HK-2 (cell line): Measurements from ENCODE around the gene IRX4.

Experiments
- DNase-seq: peaks from one replicate; pipeline ENCODE4 v3.0.0-alpha.2; 2018; ENCODE audit not compliant: unreplicated experiment

IRX4 gene

DNA sequence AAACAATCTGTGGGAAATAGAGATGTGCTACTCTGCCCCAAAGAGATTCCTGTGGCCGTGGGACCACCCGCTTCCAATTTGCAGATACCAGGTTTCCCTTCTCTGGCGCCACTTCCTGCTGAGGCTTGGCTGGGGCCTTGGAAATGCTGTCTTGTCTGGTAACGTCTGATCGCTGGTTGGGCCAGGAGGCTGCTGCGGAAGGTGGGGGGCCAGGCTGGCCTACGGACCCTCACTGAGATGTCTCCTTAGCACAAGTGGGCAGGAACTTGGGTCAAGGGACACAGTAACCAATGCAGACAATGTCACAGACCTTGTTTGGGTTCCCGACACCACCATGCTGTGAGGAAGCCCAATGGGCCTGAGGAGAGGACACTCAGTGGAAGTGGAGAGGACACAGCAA, 31.7 kb upstream of the IRX4 start:
- no peak for DNase-seq

DNA sequence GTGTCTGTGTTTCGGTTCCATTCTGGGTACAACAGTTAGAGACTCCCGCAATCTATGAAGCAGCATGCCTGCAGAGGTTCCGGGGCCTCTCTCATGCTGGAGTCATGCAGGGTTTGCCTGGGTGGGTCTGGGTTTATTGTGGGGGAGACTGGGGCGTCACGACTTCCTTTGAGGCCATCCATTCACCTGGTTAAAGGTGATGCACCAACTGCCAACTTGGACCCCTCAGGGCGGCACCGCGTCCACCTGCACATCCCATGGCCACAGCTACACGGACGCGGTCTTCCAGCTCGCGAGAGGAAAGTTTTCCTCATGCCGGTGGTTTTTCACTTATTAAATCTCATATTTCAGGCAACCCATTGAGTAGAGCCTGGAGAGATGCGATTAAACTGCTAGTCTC, 30.9 kb upstream of the IRX4 start:
- no peak for DNase-seq

- no peak for DNase-seq
These were observed 30.3 kb upstream of the IRX4 start for GRCh38 chr5:1912951-1913565.

GRCh38 chr5:1911773-1912235, 29.1 kb upstream of the IRX4 start:
- DNase-seq: no peak

- no peak for DNase-seq
These were observed 28.4 kb upstream of the IRX4 start for GRCh38 chr5:1910861-1911772.

- DNase-seq: no peak
These were observed 27.5 kb upstream of the IRX4 start for GRCh38 chr5:1910081-1910760.

DNA sequence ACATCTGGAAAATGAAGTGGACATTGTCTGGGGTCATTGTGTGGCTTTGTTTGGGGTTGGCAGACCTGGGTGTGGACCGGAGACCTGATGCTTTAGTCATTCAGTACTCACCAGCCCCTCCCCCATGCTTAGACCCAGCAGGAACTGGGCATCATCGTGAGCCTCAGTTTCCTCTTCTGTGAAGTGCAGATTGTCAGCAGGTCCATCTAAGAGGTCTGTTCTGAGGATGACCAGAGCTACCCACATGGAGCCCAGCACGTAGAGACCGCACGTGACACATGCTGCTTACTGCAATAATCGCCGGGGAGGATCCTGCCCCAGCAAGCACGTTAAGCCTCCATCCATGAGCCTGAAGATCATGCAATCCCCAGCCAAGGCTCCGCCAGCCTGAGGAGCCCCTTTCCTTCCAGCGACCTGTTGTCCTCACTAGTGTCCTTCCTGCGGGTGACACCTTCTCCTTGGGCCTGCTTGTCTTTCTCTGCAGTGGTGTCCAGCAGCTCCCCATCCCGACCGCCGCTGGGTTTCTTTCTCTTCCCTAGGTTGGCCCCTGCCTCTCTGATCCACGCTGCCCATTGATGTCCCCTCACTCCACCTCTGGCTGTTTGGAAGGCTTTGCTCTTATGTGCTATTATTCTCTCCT, 26.7 kb upstream of the IRX4 start:
- no peak for DNase-seq

DNA sequence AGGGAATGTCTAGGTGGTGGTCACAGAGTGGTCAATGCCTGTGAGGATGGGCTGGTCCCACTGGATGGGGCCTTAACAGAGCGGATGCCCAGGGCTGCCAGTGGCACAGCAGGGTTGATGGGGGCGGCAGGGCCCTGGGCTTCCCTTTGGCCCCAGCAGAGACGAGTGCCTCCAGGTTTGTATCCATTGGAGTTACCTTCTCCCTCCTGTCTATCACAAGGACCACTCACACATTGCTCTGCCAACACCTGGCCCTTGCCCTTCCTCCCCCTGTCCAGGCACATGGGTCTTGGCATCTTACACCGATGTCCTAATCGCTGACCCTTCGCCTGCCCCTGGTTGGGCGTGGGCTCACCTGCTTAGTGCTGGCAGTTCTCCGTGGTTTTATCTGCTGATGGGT, 26.2 kb upstream of the IRX4 start:
- DNase-seq: no peak

DNA sequence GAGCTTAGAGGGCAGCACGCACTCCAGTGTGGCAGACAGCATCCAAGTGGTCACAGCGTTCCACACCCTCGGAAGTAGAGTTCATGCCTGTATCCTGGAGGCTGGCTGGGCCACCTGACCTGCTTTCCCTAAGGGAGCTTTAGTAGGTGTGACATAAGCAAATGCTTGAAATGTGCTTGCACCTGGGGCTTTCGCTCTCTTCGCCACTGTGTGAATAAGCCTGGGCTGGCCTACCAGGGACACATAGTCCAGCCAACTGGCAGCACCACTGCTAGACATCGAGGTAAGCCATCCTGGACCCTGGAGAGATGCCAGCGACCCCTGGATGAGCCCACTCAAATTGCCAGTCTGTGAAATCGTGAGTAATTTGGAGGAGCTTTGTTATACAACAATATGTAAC, 24.9 kb upstream of the IRX4 start:
- no peak for DNase-seq

- DNase-seq: no peak
These were observed 22.4 kb upstream of the IRX4 start for GRCh38 chr5:1905108-1905507.

DNA sequence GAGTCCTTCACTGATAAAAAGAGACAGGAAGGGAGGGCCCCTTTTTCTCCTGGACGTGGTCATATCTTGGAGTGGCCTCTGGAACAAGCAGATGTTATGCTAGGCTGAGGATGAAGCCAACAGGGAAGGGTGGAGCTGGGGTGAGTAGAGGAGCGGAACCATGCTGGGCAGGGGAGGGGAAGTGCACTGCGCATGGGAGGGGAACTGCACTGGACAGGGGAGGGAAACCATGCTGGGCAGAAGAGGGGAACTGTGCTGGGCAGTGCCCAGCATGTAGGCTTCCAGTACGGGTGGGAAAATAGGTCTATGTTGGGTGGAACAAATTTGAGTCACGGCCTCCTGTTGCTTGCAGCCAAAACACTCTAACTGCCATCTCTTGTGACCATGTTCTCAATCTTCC, 19.3 kb upstream of the IRX4 start:
- DNase-seq: no peak

GRCh38 chr5:1901061-1901460, 18.3 kb upstream of the IRX4 start:
- DNase-seq: no peak

- no peak for DNase-seq
These were observed 16.5 kb upstream of the IRX4 start for GRCh38 chr5:1899201-1899600.

DNA sequence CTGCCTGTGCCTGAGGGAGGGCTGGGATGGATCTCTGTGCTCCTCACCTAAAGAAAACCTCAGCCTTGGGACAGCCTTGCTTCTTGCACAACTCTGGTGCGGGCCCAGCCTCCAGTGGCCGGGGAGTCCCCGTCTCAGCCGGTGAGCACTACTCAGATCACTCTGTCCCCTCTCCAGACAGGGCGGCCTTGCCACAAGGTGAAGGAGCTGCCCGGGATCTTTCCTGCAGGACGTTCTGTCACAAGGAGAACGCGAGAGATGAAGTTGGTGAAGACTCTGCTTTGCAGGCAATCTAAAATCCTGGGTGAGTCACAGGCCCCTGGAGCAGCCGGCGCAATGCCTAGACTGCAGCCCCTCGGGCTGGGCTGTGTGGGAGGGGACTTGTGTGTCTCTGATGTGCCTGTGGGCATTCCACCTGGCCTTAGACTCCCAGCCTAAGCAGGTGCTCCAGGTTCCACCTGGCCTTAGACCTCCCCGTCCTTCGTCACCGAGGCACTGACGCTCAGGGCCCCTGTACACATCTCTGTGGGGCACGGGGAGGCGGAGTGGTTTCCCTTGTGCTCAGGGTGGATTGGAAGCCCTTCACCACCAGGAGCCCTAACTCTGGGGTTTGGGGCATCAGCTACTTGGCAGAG, 15.2 kb upstream of the IRX4 start:
- DNase-seq: no peak

GRCh38 chr5:1897386-1897785, 14.7 kb upstream of the IRX4 start:
- no peak for DNase-seq

GRCh38 chr5:1896602-1897376, 14.1 kb upstream of the IRX4 start:
- no peak for DNase-seq

- no peak for DNase-seq
These were observed 13.2 kb upstream of the IRX4 start for GRCh38 chr5:1895739-1896420.

GRCh38 chr5:1894243-1894642, 11.5 kb upstream of the IRX4 start:
- DNase-seq: no peak

DNA sequence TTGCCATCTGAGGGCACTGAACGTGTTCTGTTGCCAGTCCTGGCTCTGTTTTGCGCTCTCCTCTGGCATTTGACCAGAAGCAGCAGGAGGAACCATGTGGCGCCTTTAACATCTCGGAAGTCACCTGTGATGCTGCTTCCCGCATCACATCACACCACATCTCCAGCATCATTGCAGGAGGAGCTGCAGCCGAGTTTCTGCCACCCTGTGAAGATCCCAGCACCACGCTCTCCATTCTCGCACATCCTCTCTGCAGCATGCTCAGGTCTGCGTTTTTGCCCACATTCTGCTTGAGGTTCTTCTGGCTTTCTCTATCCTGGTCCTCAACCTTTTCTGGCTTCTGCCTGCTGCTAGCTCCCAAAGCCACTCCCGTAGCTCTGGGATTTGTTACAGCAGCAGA, 11.0 kb upstream of the IRX4 start:
- DNase-seq: no peak

DNA sequence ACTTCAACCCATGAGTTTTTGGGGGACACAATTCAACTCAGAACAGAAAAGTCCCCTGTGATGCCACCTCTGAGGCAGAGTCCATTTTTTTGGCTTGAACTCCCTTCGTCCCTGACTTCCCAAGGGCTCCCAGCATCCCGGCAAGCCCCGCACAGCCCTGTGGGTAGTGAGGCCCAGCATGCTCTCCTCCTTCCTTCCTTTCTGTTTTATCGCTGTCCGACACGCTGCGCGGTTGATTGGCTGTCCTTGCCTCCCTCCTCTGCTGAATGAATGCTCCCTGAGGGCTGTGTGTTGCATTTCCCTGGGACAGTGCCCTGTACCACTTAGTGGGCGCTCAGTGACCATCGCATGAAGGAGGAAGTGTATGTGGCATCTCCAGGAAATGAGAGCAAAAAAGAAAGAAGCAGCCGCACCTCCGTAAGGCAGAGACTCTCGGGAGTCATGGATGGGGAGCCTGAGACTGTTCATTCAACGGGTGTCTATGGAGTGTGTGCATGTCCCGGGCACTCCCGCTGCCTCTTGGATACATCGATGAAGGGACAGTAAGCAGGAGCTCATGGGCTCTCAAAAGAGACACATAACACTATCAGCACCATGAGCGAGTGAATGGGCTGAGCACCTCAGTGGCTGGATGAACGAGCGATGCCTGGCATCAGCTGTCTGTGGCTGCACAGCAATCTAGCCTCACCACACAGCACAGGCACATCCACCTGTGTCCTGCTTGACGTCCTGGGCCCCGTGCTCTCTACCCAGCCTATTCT, 10.1 kb upstream of the IRX4 start:
- DNase-seq: no peak
